ENCODE measurements around the gene GPC4.

DNA sequence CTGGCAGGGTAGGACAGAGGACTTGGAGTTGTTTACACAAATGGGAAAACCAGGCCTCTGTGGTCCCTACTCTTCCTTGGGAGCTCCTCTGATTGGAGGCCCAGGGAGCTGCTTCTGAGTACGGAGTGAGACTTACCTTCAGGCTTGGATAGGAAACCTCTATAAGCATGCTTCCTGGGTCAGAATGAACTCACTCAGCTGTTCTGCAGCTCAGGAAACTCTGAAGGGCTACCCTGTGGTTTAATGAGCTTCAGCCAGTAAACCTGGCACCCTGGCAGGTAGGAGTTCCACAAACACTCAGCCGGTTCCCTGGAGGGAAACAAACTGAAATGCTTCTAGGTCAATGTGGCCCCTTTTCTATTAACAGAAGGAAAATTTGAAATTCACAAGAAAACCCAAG, 146.1 kb downstream of the GPC4 start:
- no peak for TF ChIP-seq EZH2 (IDR thresholded peaks at IDR 0.05; ENCODE audit: borderline replicate concordance, low read depth, low read length, poor library complexity, severe bottlenecking)
- TF ChIP-seq, protein P1, sequence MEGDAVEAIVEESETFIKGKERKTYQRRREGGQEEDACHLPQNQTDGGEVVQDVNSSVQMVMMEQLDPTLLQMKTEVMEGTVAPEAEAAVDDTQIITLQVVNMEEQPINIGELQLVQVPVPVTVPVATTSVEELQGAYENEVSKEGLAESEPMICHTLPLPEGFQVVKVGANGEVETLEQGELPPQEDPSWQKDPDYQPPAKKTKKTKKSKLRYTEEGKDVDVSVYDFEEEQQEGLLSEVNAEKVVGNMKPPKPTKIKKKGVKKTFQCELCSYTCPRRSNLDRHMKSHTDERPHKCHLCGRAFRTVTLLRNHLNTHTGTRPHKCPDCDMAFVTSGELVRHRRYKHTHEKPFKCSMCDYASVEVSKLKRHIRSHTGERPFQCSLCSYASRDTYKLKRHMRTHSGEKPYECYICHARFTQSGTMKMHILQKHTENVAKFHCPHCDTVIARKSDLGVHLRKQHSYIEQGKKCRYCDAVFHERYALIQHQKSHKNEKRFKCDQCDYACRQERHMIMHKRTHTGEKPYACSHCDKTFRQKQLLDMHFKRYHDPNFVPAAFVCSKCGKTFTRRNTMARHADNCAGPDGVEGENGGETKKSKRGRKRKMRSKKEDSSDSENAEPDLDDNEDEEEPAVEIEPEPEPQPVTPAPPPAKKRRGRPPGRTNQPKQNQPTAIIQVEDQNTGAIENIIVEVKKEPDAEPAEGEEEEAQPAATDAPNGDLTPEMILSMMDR (conservative IDR thresholded peaks at IDR 0.05; ENCODE audit: low read depth, low read length): no peak

All from A673 (cell line).